PFSK-1 (cell line): ENCODE results near the gene PCP2.

Source experiments
- POLR2AphosphoS5 ChIP-seq: IDR thresholded peaks from 2 replicates; pipeline ENCODE4 v1.6.1; 2012; ENCODE audit warnings: low read depth, mild to moderate bottlenecking, control low read depth, low read length, moderate library complexity
- SIN3A ChIP-seq: IDR thresholded peaks from 2 replicates; pipeline ENCODE4 v1.6.1; 2012; ENCODE audit warnings: mild to moderate bottlenecking, low read length, moderate library complexity, borderline replicate concordance; ENCODE audit not compliant: insufficient read depth
- TAF1 ChIP-seq: IDR thresholded peaks from 2 replicates; pipeline ENCODE4 v1.6.1; 2012; ENCODE audit warnings: low read length, control low read depth, borderline replicate concordance; ENCODE audit not compliant: insufficient read depth
- TF ChIP-seq, protein P1 (sequence below), 2 experiments: IDR thresholded peaks; 2 replicates each; pipeline versions ENCODE4 v1.6.1 to v1.8.0; 2011 to 2012; ENCODE audit warnings: low read depth in 2 of 2, low read length in 2 of 2, control low read depth in 1 of 2, inconsistent platforms in 1 of 2, mild to moderate bottlenecking in 1 of 2, moderate library complexity in 1 of 2; ENCODE audit not compliant: insufficient read depth in 1 of 2

DNA sequence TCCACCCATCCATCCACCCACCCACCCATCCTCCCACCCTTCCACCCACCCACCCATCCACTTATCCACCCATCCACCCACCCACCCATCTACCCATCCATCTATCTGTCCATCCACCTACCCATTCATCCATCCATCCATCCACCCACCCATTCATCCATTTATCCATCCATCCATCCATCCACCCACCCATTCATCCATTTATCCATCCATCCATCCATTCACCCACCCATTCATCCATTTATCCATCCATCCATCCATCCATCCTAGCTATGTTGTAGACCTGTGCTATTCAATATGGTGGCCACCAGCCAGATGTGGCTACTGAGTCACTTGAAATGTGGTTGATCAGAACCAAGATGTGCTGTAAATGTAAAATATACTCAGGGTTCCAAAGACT is 32.8 kb downstream of the PCP2 start:
- no peak for TF ChIP-seq POLR2AphosphoS5
- TF ChIP-seq TAF1: no peak
- TF ChIP-seq, protein P1, sequence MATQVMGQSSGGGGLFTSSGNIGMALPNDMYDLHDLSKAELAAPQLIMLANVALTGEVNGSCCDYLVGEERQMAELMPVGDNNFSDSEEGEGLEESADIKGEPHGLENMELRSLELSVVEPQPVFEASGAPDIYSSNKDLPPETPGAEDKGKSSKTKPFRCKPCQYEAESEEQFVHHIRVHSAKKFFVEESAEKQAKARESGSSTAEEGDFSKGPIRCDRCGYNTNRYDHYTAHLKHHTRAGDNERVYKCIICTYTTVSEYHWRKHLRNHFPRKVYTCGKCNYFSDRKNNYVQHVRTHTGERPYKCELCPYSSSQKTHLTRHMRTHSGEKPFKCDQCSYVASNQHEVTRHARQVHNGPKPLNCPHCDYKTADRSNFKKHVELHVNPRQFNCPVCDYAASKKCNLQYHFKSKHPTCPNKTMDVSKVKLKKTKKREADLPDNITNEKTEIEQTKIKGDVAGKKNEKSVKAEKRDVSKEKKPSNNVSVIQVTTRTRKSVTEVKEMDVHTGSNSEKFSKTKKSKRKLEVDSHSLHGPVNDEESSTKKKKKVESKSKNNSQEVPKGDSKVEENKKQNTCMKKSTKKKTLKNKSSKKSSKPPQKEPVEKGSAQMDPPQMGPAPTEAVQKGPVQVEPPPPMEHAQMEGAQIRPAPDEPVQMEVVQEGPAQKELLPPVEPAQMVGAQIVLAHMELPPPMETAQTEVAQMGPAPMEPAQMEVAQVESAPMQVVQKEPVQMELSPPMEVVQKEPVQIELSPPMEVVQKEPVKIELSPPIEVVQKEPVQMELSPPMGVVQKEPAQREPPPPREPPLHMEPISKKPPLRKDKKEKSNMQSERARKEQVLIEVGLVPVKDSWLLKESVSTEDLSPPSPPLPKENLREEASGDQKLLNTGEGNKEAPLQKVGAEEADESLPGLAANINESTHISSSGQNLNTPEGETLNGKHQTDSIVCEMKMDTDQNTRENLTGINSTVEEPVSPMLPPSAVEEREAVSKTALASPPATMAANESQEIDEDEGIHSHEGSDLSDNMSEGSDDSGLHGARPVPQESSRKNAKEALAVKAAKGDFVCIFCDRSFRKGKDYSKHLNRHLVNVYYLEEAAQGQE (IDR thresholded peaks at IDR 0.05; ENCODE audit: insufficient read depth in 1 of 2, low read depth in 2 of 2, low read length in 2 of 2): no peak
- no peak for TF ChIP-seq SIN3A
